Skeletal muscle satellite cell (primary cell): ENCODE data around the gene WNT2B.

ENCODE experiments used
- H3K27me3 ChIP-seq: 2 replicates; pipeline ENCODE4 v1.7.0; 2013; ENCODE audit warnings: low read length; ENCODE audit not compliant: control insufficient read depth, insufficient read depth
- H3K36me3 ChIP-seq: 2 replicates; pipeline ENCODE4 v1.7.0; 2013; ENCODE audit warnings: mild to moderate bottlenecking, control low read depth, low read length; ENCODE audit not compliant: insufficient read depth
- H3K4me1 ChIP-seq: 2 replicates; pipeline ENCODE4 v1.7.0; 2013; ENCODE audit warnings: low read length; ENCODE audit not compliant: control insufficient read depth, insufficient read depth
- H3K4me2 ChIP-seq: 2 replicates; pipeline ENCODE4 v1.7.0; 2013; ENCODE audit warnings: mild to moderate bottlenecking, low read length
- H3K4me3 ChIP-seq: 2 replicates; pipeline ENCODE4 v1.7.0; 2013; ENCODE audit warnings: low read length
- H3K9ac ChIP-seq: 2 replicates; pipeline ENCODE4 v1.7.0; 2013; ENCODE audit warnings: mild to moderate bottlenecking, low read depth, low read length, moderate library complexity
- H3K9me3 ChIP-seq: replicated peaks from 2 replicates; pipeline ENCODE4 v1.7.0; 2013; ENCODE audit warnings: mild to moderate bottlenecking, control low read depth, low read length

The WNT2B gene

DNA sequence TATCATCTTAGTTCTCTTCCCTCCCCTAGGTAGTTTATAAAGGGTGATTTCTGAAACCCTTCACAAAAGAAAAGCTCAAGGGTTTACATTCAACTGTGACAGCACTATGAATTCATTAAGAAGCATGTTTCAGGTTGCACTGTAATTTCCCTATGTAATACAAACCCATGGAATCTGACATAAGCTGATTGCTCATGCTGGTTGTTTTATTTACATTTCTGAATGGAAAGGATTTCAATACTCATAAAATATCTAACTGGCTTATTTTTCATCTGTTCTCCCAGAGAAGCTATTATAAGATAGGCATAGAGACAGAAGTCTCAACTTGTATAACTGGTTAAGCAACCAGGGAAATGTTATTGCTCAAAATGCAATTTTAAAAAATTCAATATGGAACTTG is 20.5 kb downstream of the WNT2B start:
- peaks cover 63% of the 10 kb centered on the region for H3K4me1 ChIP-seq
- H3K27me3 ChIP-seq, result no peaks in the 10 kb centered on the region
- H3K36me3 ChIP-seq, result peaks cover 15% of the 10 kb centered on the region
- H3K4me3 ChIP-seq, result no peak overlapping the region
- H3K9ac ChIP-seq, result peak overlapping the region; percentile 32
- no peaks in the 10 kb centered on the region for H3K9me3 ChIP-seq
- H3K4me2 ChIP-seq, result peak overlapping the region; percentile 13

DNA sequence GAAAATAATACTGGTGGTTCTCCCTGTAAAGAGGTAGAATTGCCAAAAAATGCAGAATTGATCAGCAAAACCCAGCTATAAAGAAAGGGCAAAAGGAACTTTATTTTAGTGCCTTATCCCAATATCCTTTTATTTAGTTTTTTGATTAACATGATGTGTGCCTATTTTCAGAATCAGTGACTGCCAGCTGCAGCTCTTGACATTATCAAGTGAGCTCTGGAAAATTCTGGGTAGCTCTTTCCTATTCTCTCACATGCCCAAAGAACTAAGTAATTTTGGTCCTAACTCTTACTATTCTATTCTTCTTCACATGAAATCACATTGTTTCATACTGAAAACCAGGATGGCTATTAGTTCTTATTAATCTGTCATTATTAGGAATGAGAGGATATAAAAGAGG is 22.1 kb downstream of the WNT2B start:
- no peak overlapping the region for H3K4me3 ChIP-seq
- H3K4me2 ChIP-seq, result no peak overlapping the region
- peaks cover 5% of the 10 kb centered on the region for H3K36me3 ChIP-seq
- H3K27me3 ChIP-seq, result no peaks in the 10 kb centered on the region
- H3K9me3 ChIP-seq, result no peaks in the 10 kb centered on the region
- no peak overlapping the region for H3K9ac ChIP-seq
- peaks cover 61% of the 10 kb centered on the region for H3K4me1 ChIP-seq

DNA sequence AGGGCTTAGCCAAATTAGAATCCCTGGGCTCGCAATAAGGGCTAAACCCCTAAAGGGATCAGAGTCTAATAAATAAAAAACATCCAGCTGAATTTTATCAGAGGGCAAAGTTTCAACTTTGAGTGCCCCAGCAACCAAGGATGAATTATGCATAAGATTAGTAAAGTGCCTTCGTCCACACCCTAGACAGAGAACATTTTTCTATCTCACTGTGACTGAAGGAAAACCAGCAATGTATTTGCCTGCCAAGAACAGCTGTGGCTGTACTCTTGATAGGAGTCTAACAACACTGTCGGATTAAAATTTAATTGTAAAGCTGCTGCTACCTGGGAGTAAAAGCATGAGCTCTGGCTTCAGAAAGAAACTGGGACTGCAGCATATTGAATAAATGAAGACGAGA is 23.3 kb downstream of the WNT2B start:
- Histone ChIP-seq H3K9ac (peak overlapping the region; percentile 59), H3K4me3 (no peak overlapping the region), H3K4me1 (peaks cover 66% of the 10 kb centered on the region), H3K27me3 (no peaks in the 10 kb centered on the region), H3K4me2 (no peak overlapping the region), H3K9me3 (no peaks in the 10 kb centered on the region), H3K36me3 (peaks cover 5% of the 10 kb centered on the region)

DNA sequence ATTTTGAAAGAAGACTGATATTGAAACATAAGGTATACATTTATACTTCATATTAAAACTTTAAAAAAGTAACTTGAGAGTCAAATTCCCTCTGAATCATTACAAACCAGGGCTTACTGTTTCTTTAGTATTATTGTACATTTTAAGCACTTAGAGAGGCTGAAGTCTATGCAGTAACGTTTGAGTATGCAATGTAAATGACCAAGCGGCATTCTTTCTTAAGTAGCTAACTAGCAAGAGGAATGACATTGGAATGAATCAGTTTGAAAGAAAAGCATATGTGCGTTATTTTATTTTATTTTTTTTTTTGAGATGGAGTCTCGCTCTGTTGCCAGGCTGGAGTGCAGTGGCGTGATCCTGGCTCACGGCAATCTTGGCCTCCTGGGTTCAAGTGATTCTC is 24.3 kb downstream of the WNT2B start:
- peaks cover 5% of the 10 kb centered on the region for H3K36me3 ChIP-seq
- peak overlapping the region; percentile 59 for H3K9ac ChIP-seq
- H3K4me1 ChIP-seq, result peaks cover 60% of the 10 kb centered on the region
- peak overlapping the region; percentile 48 for H3K4me2 ChIP-seq
- no peaks in the 10 kb centered on the region for H3K27me3 ChIP-seq
- H3K9me3 ChIP-seq, result no peaks in the 10 kb centered on the region
- H3K4me3 ChIP-seq, result no peak overlapping the region

DNA sequence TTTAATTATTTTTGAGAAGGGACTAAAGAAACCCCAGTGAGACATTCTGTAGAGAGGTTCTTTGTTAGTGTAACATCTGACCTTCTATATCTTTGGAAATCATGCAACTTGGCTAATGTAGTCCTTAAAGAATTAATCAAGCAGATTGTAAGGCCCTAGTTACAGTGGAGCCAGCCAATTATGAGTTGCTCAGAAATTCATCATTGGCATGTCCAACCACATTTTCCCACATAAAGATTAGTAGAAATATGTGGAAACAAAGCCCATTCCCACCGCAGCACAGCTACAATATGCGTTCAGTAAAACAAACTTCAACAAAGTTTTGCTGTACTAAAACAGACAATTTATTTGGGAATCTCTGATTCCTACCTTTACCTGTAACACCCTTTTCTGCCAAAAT is 27.8 kb downstream of the WNT2B start:
- Histone ChIP-seq H3K9ac (no peak overlapping the region), H3K9me3 (no peaks in the 10 kb centered on the region), H3K4me1 (peaks cover 51% of the 10 kb centered on the region), H3K4me3 (no peak overlapping the region), H3K4me2 (no peak overlapping the region), H3K36me3 (peaks cover 22% of the 10 kb centered on the region), H3K27me3 (no peaks in the 10 kb centered on the region)

DNA sequence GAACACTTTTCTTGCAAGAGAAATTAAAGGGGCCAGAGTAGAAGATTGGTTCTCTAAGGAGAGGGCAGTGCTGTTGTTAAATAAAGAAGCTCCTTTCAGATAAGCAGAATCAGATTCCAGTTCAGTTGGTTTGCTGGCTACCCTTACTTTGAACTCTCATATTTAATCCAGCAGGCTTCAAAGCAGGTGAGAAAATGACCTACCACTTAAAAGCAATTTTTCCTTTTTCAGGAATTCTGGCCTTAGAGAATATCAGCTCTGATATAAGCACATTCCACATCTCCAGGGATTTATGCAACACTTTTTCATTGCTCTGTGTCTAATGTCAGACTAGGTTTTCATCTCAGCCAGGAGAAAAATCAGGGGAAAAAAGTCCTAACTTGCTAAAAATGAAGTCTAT is 28.7 kb downstream of the WNT2B start:
- Histone ChIP-seq H3K27me3 (no peaks in the 10 kb centered on the region), H3K9me3 (no peaks in the 10 kb centered on the region), H3K4me3 (no peak overlapping the region), H3K36me3 (peaks cover 26% of the 10 kb centered on the region), H3K9ac (no peak overlapping the region), H3K4me1 (peaks cover 44% of the 10 kb centered on the region), H3K4me2 (no peak overlapping the region)

GRCh38 chr1:112538883-112539282 is 30.1 kb downstream of the WNT2B start:
- Histone ChIP-seq H3K4me2 (no peak overlapping the region), H3K4me1 (peaks cover 36% of the 10 kb centered on the region), H3K36me3 (peaks cover 21% of the 10 kb centered on the region), H3K9ac (no peak overlapping the region), H3K4me3 (no peak overlapping the region), H3K27me3 (no peaks in the 10 kb centered on the region), H3K9me3 (no peaks in the 10 kb centered on the region)

DNA sequence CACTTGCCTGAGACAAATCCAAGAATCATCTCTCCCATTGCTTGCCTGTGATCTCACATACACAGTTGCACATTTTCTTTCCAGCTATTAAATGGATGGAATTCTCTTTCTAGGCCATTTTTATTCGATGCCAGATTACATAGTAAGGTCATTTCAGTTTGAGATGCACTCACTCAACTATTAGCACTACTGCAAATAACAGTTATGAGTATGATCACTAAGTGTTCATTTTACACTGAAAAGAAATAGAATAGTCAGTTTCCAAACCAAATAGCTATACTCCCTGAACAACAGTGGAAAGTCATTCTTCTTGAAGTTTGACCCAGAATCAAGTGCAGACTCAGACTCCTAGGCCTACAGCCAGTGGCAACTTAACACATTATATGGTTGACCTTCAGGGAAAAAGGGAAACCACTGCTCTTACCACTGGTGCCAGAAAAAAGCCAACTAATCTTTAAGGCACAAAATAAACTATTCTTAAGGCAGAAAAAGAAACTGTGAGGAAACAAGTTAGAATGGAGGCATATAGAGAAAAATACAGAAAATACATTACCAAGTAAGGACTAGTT is 31.5 kb downstream of the WNT2B start:
- Histone ChIP-seq H3K4me3 (no peak overlapping the region), H3K9me3 (no peaks in the 10 kb centered on the region), H3K36me3 (peaks cover 21% of the 10 kb centered on the region), H3K9ac (peak overlapping the region; percentile 34), H3K27me3 (no peaks in the 10 kb centered on the region), H3K4me1 (peaks cover 38% of the 10 kb centered on the region), H3K4me2 (no peak overlapping the region)

DNA sequence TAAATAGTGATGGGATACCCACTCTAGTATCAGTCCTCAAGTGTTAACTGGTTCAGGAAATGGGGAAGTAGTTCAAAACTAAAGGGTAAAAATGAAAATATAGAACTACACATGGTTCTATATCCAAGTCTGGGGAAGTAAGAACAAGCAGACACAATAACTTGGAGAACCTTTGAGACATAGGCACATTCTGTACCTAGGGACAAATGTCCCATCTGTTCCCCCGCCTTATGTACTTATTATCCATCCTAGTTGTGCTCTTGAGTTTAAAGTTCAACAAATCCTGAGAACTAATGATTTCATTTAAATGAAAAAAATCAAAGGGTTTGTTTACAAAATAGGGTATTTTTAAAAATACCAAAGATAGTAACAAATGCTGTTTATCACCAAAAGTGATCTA is 32.5 kb downstream of the WNT2B start:
- Histone ChIP-seq H3K4me3 (no peak overlapping the region), H3K9ac (no peak overlapping the region), H3K27me3 (no peaks in the 10 kb centered on the region), H3K4me2 (no peak overlapping the region), H3K9me3 (no peaks in the 10 kb centered on the region), H3K4me1 (peaks cover 47% of the 10 kb centered on the region), H3K36me3 (peaks cover 21% of the 10 kb centered on the region)

DNA sequence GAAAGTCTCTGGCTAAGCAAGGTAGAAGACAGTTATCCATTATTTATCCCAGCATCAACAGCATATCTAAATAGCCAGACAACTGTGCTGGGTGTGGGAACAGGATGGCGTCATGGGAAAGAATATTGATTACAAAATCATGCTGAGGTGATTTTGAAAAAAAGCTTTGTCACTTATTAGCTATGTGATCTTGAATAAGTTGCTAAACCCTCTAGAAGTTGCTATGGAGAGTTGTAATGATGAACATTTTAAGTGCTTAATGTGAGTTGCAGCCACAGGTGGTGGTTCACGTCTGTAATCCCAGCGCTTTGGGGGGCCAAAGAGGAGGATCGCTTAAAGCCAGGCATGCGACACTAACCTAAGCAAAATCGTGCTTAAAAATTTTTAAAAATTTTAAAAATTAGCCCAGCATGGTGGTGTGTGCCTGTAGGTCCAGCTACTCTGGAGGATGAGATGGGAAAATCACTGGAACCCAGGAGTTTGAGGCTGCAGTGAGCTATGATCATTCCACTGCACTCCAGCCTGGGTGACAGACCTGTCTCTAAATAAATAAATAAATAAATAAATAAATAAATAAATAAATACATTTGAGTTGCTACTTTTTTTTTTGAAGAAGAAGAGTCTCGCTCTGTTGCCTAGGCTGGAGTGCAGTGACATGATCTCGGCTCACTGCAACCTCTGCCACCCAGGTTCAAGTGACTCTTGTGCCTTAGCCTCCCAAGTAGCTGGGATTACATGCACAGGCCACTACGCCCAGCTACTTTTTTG is 33.6 kb downstream of the WNT2B start:
- Histone ChIP-seq H3K9ac (no peak overlapping the region), H3K27me3 (no peaks in the 10 kb centered on the region), H3K36me3 (peaks cover 21% of the 10 kb centered on the region), H3K4me2 (no peak overlapping the region), H3K4me3 (no peak overlapping the region), H3K9me3 (no peaks in the 10 kb centered on the region), H3K4me1 (peaks cover 38% of the 10 kb centered on the region)

GRCh38 chr1:112544011-112544688 is 35.4 kb downstream of the WNT2B start:
- H3K36me3 ChIP-seq, result peaks cover 13% of the 10 kb centered on the region
- no peaks in the 10 kb centered on the region for H3K9me3 ChIP-seq
- H3K27me3 ChIP-seq, result no peaks in the 10 kb centered on the region
- H3K9ac ChIP-seq, result peak overlapping the region; percentile 84
- H3K4me1 ChIP-seq, result peaks cover 38% of the 10 kb centered on the region
- H3K4me2 ChIP-seq, result peak overlapping the region; percentile 67
- peak overlapping the region; percentile 28 for H3K4me3 ChIP-seq
